Muscle of leg (tissue), 11 donors: ENCODE measurements around the gene EXOSC10. TPM values are rescaled to one million over a fixed set of nuclear protein-coding genes. Genes with fewer than 3 reads are reported as not detected.
"Not testable (repeated sequence)": the region's sequence is repeated elsewhere in the genome, so short reads cannot be mapped to it uniquely, and the experiment has no call there.

Experiments used
- DNase-seq: peaks from one replicate; pipeline ENCODE4 v3.0.0; 2013
- H3K27ac ChIP-seq: one replicate; pipeline ENCODE4 v1.5.1; 2013; ENCODE audit warnings: mild to moderate bottlenecking, low read length, control low read depth
- H3K27me3 ChIP-seq: one replicate; pipeline ENCODE4 v1.6.1; 2013; ENCODE audit warnings: low read length; ENCODE audit not compliant: control insufficient read depth, insufficient read depth
- H3K36me3 ChIP-seq: one replicate; pipeline ENCODE4 v1.6.1; 2013; ENCODE audit warnings: low read length; ENCODE audit not compliant: control insufficient read depth, insufficient read depth
- H3K4me1 ChIP-seq: one replicate; pipeline ENCODE4 v1.6.1; 2013; ENCODE audit warnings: low read length; ENCODE audit not compliant: control insufficient read depth, insufficient read depth
- H3K4me3 ChIP-seq: one replicate; pipeline ENCODE4 v1.5.1; 2013; ENCODE audit warnings: low read length, control low read depth
- H3K9me3 ChIP-seq: replicated peaks from 2 replicates; pipeline ENCODE4 v1.6.1; 2013; ENCODE audit warnings: low read depth, low read length; ENCODE audit not compliant: control insufficient read depth
- WGBS: methylation state at CpG from one replicate; pipeline ENCODE4 v1.1.5; 2013; ENCODE audit warnings: missing lambda C conversion rate; ENCODE audit not compliant: insufficient coverage; 5-methylcytosine and 5-hydroxymethylcytosine counted together
- polyA plus RNA-seq, 8 donors: library from polyadenylated mRNA; unstranded; fragments of 120-200 nt; gene quantifications; one replicate each; pipeline versions ENCODE4 v1.2.1 to v1.2.3, GENCODE V29; 2013; ENCODE audit warnings: inconsistent platforms in 1 of 8, low replicate concordance in 1 of 8; ENCODE audit not compliant: insufficient read length in 8 of 8, insufficient read depth in 1 of 8
- total RNA-seq: library from RNA; stranded (reverse); fragments of 120-200 nt; gene quantifications from one replicate; pipeline ENCODE4 v1.2.4, GENCODE V29; 2013

EXOSC10 gene
- total and polyA plus RNA-seq, 9 donors = 46.1 to 64.5 (median 50.3) TPM

- no peaks in the 10 kb centered on the region for H3K4me1 ChIP-seq
- 100% methylated on average over 2 of the region's 2 CpGs for WGBS
- no peak for DNase-seq
- H3K36me3 ChIP-seq = peaks cover 44% of the 10 kb centered on the region
- H3K27me3 ChIP-seq = no peaks in the 10 kb centered on the region
- H3K27ac ChIP-seq = no peak overlapping the region
- H3K4me3 ChIP-seq = no peak overlapping the region
- H3K9me3 ChIP-seq = no peaks in the 10 kb centered on the region
These were observed 16.6 kb upstream of the EXOSC10 start for GRCh38 chr1:11116318-11116717.

GRCh38 chr1:11114966-11115365, 15.3 kb upstream of the EXOSC10 start:
- H3K4me1 ChIP-seq = no peaks in the 10 kb centered on the region
- peaks cover 48% of the 10 kb centered on the region for H3K36me3 ChIP-seq
- H3K9me3 ChIP-seq = no peaks in the 10 kb centered on the region
- no peaks in the 10 kb centered on the region for H3K27me3 ChIP-seq
- H3K4me3 ChIP-seq = no peak overlapping the region
- H3K27ac ChIP-seq = no peak overlapping the region
- 87% methylated on average over 3 of the region's 3 CpGs for WGBS
- no peak for DNase-seq

GRCh38 chr1:11109047-11109760, 9.5 kb upstream of the EXOSC10 start:
- WGBS = 93% methylated on average over 3 of the region's 7 CpGs
- no peak overlapping the region for H3K4me3 ChIP-seq
- H3K9me3 ChIP-seq = no peaks in the 10 kb centered on the region
- peaks cover 60% of the 10 kb centered on the region for H3K36me3 ChIP-seq
- no peaks in the 10 kb centered on the region for H3K27me3 ChIP-seq
- H3K27ac ChIP-seq = no peak overlapping the region
- DNase-seq = no peak
- H3K4me1 ChIP-seq = no peaks in the 10 kb centered on the region

GRCh38 chr1:11107599-11107998, 7.9 kb upstream of the EXOSC10 start:
- WGBS = 78% methylated on average over 4 of the region's 5 CpGs
- Histone ChIP-seq H3K4me1 (no peaks in the 10 kb centered on the region), H3K9me3 (no peaks in the 10 kb centered on the region), H3K27me3 (no peaks in the 10 kb centered on the region), H3K4me3 (no peak overlapping the region), H3K27ac (no peak overlapping the region), H3K36me3 (peaks cover 51% of the 10 kb centered on the region)
- DNase-seq = no peak

GRCh38 chr1:11105586-11105985, 5.9 kb upstream of the EXOSC10 start:
- H3K9me3 ChIP-seq = no peaks in the 10 kb centered on the region
- H3K4me1 ChIP-seq = no peaks in the 10 kb centered on the region
- H3K27me3 ChIP-seq = no peaks in the 10 kb centered on the region
- WGBS = 92% methylated on average over 6 of the region's 10 CpGs
- no peak overlapping the region for H3K4me3 ChIP-seq
- H3K36me3 ChIP-seq = peaks cover 38% of the 10 kb centered on the region
- DNase-seq = no peak
- H3K27ac ChIP-seq = no peak overlapping the region

GRCh38 chr1:11101347-11101746, 1.7 kb upstream of the EXOSC10 start:
- H3K4me1 ChIP-seq = peaks cover 7% of the 10 kb centered on the region
- H3K36me3 ChIP-seq = peaks cover 20% of the 10 kb centered on the region
- no peak overlapping the region for H3K4me3 ChIP-seq
- no peak overlapping the region for H3K27ac ChIP-seq
- no peak for DNase-seq
- no peaks in the 10 kb centered on the region for H3K9me3 ChIP-seq
- WGBS = 89% methylated on average over 6 of the region's 6 CpGs
- no peaks in the 10 kb centered on the region for H3K27me3 ChIP-seq

- WGBS = 94% methylated on average over 17 of the region's 17 CpGs
These were observed 1.1 kb upstream of the EXOSC10 start for GRCh38 chr1:11100806-11101205.

GRCh38 chr1:11100149-11100493, 452 bp upstream of the EXOSC10 start:
- no peaks in the 10 kb centered on the region for H3K9me3 ChIP-seq
- peaks cover 18% of the 10 kb centered on the region for H3K36me3 ChIP-seq
- DNase-seq = no peak
- WGBS = 61% methylated on average over 10 of the region's 13 CpGs
- H3K27me3 ChIP-seq = no peaks in the 10 kb centered on the region
- peak overlapping the region; percentile 58 for H3K4me3 ChIP-seq
- H3K27ac ChIP-seq = peak overlapping the region; percentile 47
- peaks cover 7% of the 10 kb centered on the region for H3K4me1 ChIP-seq

More at GRCh38 chr1:11100806-11101205, 1.1 kb upstream of the EXOSC10 start:
- H3K27ac ChIP-seq, H3K27me3 ChIP-seq, H3K4me3 ChIP-seq, DNase-seq, H3K4me1 ChIP-seq, H3K9me3 ChIP-seq: not testable (repeated sequence)
- peaks cover 20% of the 10 kb centered on the region for H3K36me3 ChIP-seq

GRCh38 chr1:11098931-11099309, 749 bp downstream of the EXOSC10 start:
- Histone ChIP-seq H3K4me3 (peak overlapping the region; percentile 58), H3K36me3 (peaks cover 26% of the 10 kb centered on the region), H3K27me3 (no peaks in the 10 kb centered on the region), H3K27ac (no peak overlapping the region), H3K4me1 (peaks cover 7% of the 10 kb centered on the region), H3K9me3 (no peaks in the 10 kb centered on the region)
- WGBS = 0% methylated on average over 1 of the region's 5 CpGs
- no peak for DNase-seq

- WGBS = no CpG with 5 or more reads among the region's 3 CpGs
- H3K9me3 ChIP-seq, H3K27ac ChIP-seq, H3K4me1 ChIP-seq, H3K27me3 ChIP-seq, DNase-seq, H3K4me3 ChIP-seq: not testable (repeated sequence)
- H3K36me3 ChIP-seq = peaks cover 52% of the 10 kb centered on the region
These were observed 15.9 kb downstream of the EXOSC10 start for GRCh38 chr1:11083784-11084183.

- 100% methylated on average over 3 of the region's 12 CpGs for WGBS
- peaks cover 64% of the 10 kb centered on the region for H3K36me3 ChIP-seq
- no peaks in the 10 kb centered on the region for H3K4me1 ChIP-seq
- H3K27me3 ChIP-seq = no peaks in the 10 kb centered on the region
- no peaks in the 10 kb centered on the region for H3K9me3 ChIP-seq
- no peak for DNase-seq
- no peak overlapping the region for H3K27ac ChIP-seq
- H3K4me3 ChIP-seq = no peak overlapping the region
These were observed 18.7 kb downstream of the EXOSC10 start for GRCh38 chr1:11080931-11081330.
